Measurements from ENCODE around the gene DGKD.

Gene DGKD

DNA sequence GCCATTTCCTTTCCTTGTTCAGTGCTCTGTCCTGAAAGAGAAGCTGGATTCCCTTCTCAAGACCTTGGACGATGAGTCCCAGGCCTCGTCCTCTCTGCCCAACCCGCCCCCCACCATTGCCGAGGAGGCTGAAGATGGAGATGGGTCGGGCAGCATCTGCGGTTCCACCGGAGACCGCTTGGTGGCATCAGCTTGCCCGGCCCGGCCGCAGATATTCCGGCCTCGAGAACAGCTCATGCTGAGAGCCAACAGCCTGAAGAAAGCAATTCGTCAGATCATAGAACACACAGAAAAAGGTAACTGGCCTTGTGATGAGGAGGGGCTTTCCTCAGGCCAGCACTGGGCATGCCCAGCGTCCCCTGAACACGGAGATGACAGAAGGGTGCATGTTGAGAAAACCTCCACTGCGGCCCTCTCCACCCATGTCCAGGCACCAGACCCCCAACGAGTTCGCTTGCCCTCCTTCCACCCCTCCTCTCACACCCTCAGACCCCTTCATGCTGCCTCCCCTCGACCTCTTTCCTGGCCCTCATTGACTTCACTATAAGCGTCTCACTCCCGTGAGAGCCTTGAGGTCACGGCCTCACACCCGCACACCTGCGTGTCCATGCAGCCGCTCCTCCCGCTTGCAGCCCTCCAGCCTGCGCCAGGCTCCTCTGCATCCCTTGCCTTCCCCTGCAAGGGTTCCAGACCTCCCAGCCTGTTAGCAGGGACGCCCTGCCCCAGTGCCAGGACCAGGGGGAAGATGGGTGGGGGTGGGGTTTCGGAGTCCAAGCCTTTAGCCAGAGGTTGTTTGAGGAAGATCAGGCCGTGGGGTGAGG lies 95.0 kb downstream of the DGKD start:
- DNase-seq: no peak

DNA sequence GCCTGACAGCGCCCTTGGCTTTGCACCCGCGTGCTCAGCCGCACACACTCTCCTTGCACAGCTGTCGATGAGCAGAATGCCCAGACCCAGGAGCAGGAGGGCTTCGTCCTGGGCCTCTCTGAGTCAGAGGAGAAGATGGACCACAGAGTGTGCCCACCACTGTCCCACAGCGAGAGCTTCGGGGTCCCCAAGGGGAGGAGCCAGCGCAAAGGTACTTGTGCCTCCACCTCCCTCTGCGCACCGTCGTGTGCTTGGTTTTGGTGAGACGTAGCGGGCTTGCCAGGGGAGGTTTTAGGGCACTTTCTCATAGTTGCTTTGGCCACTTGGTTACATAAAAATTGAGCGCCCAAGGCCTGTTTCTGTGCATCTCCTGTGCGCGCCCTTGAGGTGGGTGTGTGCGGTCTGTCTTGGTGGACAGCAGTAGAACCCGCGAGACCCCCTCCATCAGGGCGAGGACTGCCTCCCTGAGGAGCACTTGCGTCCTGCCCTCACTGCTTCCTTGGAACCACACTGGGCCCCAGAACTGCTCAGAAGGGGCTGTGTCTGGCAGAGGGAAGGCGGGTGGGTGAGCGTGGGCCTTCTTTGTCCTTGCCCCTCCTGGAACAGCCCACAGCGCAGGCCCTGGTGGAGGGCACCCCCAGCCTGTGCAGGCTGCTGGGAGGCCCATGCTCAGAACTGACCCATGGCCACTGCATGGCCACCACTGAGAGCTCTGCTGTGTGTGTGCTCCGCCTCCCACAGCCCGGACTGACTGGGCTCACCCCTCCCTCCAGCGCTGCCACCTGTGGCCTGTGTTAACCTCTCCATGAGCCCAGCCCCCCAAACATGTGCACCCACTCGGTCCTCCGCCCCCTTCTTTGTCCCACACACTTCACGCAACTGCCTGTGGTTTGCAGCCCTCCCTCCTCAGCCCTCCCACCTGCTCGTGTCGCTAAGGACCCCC lies 95.9 kb downstream of the DGKD start:
- no peak for DNase-seq

DNA sequence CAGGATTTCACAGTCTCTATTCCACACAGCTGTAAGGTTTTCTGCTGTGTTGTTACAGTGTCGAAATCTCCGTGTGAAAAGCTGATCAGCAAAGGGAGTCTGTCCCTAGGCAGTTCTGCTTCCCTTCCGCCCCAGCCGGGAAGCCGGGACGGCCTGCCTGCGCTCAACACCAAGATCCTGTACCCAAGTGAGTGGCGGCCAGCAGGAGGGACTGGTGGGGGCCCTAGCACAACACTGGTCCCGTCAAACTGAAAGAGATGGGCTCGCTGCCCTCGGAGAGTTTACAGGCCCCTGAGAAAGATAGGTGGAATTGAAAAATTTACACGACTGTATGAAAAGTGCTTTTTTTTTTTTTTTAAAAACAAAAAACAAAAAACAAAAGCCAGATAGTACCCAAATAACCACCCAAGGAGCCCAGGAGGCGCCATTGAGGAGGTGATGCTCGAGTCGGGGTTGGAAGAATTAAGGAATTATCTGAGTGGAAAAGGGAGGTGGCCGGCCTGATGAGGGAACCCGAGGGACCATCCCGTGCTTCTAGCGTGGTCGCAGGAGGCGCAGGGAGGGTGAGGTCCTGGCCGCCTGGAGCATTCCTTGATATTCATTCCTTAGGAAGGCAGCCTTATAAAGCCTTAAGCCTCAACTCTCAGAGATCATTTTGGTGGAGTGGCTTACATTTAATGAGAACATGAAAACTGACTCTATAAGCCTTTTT lies 96.7 kb downstream of the DGKD start:
- DNase-seq: no peak

DNA sequence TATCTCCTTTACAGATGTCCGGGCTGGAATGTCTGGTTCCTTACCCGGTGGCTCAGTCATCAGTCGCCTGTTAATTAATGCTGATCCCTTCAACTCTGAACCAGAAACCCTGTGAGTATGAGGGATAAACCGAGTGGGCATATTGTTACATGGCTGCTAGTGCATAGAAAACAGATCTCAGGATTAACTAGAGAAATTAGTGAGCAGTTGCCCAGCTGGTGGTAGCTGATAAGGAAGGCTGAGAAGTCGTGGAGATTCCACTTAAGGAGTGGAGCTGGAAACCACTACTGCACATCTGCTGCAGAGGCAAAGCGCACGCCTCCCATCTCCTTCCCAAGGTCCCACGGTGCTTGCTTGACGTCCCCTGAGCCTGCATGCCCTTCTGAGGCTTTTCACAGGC lies 97.7 kb downstream of the DGKD start:
- no peak for DNase-seq

DNA sequence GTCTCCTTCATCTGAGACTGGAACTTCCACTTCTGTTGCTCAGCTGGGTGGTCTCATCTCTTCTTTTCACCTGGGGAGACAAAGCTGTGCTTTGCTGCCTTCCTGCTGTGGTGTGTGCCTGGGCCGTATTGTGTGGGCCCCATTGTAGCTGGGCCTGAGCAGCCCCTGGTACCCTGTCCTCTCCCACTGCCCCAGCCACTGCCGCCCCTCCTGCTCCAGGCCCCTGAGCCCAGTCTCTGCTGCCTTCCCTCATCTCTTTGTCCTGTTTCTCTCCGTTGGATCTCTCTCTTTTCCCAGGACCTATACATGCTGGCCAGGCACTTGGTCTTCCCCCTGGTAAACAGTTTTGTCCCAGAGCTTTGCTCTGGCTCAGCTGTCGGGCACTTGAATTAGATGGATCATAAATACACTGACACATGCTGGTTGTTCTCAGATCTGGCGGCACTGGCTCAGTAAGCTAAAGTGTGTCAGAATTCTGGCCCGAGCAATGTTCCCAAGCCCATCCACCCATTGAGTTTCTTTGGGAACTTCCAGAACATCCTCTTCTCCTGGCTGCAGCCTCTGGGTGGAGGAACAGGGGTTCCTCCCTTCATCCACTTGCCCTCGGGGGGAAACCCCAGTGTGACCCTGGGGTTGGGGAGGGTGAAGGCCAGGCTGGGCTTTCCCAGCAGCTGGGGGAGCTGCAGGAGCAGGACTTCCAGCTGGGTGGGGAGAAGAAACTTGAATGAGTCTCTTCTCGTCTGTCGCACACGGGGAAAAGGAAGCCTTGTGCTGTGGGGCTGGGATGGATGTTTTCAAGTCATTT lies 99.0 kb downstream of the DGKD start:
- DNase-seq: no peak

DNA sequence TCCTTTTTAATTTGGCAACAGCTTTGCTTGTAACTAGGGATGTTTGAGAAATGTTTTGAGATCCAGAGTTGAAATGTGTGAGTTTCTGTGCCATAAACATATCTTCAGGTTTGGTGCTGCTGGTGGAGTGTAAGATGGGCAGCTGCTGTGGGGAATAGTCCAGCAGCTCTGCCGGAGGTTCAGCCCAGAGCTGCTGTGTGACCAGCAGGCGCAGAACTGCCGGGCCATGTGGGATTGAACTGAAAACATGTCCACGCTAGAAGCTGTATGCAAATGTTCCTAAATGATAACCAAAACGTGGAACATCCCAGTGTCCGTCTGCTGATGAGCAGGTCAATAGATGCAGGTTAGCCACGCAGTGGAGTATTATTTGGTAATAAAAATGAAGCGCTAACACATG lies 99.6 kb downstream of the DGKD start:
- DNase-seq: no peak

DNA sequence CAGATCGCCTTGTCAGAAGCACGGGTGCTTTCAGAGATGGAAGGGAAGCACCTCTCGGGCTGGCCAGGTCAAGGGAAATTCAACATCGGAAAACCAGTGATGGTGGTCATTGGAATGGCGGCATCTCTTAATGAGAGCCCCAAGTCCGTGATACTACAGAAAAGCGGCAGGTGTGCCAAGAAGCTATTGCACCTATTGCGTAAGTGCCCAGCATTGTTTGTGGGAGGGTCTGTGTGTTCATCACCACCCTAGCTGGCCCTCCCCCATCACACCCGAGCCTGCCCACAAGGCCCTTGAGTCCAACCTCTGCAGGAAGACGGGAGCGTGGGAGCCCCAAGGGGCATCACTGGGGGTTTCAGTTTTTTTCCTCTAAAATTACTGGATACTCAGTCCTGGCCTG lies 100.7 kb downstream of the DGKD start:
- DNase-seq: no peak

DNA sequence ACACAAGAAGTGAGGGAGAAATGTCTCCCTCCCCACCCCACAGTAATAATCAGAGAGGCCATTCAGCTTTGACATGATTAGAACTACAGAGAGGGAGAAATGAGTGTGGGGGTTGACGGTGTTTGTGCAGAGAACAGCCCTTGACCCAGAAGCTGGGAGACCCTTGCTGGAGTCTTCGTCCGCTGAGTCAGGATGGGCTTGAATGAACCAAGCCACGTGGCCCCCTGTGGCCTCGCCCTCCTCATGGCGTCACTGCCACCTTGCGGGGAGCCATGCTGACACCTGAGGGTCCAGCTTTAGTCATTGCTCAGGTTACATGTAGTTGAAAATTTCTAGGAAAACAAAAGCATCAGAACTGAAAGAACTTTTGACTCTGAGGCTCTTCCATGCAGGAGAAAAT lies 101.2 kb downstream of the DGKD start:
- no peak for DNase-seq

DNA sequence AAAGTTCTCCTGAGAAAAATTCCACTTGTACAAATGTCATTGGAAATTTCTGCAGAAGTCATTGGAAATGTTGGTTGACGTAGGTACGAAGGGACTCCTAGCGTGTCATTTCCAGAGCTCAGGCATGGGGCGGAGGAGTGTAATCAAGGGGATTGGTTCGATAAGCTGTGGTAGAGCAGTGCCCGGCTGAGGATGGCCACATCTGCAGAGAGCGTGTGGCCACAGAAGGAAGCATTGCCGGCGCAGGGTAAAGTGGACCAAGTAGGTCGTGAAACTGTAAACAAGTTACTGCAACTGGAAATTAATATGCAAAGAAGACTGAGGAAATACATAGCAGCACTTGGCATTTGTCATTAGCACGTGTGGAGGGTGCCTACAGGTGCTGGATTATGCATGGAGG lies 101.8 kb downstream of the DGKD start:
- DNase-seq: no peak

DNA sequence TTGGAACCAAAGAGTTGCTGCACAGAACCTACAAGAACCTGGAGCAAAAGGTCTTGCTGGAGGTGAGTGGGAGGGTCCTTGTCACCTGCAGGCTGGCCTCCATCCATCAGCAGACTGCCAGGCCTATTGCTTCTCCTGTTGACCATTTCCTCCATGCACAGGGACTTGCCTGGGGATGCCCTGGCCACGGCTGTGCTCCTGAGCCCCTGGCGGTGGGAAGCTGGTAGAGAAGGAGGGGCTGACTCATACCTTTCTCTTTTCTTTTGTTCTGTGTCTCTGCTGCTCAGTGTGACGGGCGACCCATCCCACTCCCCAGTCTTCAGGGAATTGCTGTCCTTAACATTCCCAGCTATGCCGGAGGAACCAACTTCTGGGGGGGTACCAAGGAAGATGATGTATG lies 102.6 kb downstream of the DGKD start:
- no peak for DNase-seq

DNA sequence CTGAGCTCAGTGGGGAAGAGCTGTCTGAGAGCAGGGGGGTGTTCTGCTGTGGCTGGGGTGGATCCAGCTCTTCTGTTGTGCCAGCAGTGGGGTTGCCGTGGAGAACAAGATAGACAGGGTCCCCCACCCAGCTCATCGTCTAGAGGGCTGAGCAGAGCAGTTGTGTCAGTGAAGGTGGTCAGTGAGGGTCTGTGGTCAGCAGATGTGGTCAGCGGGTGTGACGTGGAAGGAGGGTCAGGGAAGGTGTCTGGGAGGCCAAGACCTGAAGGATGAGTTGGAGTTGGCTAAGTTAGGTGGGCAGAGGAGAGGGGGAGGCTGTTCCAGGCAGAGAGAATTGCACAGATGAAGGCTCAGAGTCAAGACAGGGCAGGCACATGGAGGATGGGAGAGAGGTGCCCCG lies 103.1 kb downstream of the DGKD start:
- DNase-seq: no peak

DNA sequence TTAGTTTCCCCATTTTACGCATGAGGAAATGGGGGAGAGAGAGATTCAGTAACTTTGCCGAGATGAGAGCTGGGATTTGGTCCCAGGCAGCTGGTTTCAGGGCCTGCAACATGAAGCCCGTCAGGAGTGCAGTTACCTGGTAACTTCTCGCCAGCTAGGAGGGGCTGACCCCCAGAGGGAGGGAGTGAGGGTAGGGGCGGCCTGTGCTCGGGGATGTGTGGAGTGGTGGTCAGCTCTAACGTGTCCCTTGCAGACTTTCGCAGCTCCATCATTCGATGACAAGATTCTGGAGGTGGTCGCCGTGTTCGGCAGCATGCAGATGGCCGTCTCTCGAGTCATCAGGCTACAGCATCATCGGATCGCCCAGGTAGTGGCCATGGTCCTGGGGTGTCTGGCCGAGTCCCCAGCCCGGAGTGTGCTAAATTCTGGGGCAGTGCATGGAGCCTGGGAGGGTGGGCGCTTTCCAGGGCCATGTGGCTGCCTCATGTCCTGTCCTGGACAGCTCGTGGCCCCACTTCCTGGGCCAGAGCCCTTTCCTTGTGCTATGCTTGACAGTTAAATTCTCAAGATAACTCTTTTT lies 103.8 kb downstream of the DGKD start:
- DNase-seq: no peak

DNA sequence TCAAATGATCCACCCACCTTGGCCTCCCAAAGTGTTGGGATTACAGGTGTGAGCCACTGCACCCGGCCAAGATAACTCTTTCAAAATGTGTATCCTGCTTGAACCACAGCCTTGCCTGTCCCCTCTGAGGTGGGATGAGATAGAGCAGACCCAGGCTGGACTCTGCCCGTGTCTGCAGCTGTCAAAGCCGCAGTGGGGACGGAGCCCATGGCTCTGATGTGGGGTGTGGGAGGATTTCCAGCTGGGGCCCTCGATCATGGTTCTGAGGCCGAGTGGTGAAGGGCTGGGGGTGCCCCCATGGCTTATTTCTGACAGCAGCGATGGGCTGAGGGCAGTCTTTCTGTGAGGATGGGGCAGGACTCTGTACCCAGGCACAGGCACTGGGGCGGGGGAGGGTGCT lies 104.5 kb downstream of the DGKD start:
- DNase-seq: no peak

DNA sequence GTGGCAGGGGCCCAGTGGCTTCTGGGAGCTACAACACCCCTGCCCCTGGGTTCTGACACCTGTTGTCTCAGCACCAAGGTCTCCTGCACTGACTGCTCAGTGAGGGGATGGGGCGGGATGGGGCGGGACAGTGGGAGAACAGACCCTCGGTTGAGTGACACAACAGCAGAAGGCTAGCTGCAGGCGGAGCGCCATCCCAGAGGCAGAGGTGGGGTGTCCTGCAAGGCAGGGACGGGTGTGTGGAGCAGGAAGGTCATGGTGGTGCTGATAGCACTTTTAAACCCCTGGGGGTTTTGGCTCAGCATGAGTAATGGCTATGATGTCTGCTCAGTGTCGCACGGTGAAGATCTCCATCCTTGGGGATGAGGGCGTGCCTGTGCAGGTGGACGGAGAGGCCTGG lies 105.1 kb downstream of the DGKD start:
- no peak for DNase-seq

DNA sequence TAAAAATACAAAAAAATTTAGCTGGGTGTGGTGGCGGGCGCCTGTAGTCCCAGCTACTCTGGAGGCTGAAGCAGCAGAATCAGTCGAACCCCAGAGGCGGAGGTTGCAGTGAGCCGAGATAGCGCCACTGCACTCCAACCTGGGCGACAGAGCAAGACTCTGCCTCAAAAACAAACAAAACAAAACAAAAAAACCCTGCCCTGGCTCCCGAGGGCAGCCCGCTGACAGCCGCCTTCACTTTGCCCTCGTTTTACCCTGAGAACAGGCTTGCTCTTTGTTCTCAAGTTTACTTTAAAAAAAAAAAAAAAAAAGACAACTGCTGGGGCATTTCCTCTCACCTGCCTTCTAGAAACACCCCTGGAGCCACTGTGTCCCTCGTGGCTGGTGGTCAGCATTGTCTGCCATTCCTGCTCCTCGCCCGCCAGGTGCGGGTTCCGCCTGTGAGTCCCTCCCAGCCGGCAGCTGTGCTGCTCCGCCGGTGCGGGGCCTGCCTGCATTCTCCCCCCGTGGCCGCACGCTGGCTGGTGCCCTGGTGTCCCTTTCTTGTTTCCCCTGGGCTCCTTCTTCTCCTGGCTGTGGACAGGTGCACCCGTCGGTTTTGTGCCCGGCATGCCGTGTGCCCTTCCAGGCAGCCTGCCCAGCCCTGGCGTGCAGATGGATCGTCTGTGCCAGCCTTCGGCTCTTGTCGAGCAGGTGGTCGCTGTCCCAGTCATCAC lies 106.6 kb downstream of the DGKD start:
- DNase-seq: no peak

DNA sequence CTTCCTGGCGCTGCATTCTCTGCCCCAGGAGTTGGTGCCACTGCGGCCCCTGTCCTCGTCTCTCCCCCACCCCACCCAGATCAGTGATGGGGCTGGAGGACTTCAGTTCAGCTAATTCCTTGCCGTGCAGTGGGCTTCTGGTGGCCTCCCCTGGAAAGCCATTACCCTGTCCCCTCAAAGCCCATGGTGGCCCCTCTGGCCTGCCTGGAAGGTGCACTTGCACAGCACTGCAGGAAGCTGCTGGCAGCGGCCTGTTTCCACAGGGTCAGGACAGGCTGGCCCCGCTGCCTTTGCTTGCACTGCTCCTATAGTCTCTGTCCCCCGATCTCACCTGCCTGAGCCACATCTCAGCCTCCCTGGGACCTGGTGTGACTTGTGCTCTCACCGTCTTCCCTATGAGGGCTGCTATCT lies 107.2 kb downstream of the DGKD start:
- DNase-seq: no peak

DNA sequence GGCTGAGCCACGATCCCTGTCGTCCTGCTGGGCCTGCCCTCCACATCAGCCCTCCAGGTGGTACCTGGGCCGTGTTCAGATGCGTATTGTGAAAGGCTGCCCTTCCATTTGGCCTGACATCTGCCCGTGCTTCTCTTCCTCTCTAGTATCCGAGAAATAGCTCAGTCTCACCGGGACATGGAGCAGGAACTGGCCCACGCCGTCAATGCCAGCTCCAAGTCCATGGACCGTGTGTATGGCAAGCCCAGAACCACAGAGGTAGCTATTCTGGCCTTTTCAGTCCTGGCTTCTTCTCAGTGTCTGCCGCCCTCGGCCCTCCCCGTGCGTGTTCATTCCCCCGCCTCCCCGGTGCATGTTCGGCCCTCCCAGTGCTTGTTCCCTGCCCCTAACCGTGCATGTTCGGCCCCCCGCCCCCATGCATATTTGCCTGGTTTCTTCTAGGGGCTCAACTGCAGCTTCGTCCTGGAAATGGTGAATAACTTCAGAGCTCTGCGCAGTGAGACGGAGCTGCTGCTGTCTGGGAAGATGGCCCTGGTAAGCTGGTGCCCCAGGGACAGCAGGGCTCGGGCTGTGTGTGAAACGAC lies 108.0 kb downstream of the DGKD start:
- no peak for DNase-seq

DNA sequence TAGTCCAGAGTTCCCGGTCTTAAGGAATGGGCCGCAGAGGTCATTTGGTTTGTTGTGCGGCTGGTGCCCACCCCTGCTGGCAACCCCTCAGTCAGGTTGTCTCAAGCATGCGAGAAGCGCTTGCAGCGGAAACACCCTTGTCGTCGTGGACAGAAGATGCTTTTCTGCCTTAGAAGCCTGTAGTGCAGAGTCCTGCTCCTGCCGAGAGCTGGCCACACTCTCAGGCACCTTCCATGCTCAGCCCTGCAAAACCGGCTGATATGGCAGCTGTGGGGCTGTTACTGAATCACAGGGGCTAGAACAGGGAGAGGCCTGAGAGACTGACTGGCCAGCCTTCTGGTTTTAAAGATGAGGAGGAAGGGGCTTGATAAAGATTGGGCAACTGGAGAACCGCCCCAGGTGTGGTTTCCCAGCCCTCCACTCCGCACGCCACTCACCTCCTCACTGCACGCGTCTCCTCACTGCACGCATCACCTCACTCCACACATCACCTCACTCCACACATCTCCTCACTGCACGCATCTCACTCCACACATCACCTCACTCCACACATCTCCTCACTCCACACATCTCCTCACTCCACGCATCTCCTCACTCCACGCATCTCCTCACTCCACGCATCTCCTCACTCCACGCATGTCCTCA lies 108.7 kb downstream of the DGKD start:
- no peak for DNase-seq

DNA sequence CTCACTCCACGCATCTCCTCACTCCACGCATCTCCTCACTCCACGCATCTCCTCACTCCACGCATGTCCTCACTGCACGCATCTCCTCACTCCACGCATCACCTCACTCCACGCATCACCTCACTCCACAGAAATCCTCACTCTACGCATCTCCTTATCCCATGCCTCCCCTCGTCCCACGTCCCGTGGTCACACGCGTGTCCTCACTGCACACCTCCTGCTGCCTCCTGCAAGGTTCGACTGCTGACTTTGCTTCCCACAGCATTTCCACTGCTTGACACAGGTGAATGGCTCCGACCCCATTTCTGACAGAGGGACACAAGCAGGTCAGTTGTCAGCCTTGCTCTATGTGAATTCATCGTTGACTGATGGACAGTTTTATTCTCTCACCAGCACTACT lies 109.3 kb downstream of the DGKD start:
- no peak for DNase-seq

DNA sequence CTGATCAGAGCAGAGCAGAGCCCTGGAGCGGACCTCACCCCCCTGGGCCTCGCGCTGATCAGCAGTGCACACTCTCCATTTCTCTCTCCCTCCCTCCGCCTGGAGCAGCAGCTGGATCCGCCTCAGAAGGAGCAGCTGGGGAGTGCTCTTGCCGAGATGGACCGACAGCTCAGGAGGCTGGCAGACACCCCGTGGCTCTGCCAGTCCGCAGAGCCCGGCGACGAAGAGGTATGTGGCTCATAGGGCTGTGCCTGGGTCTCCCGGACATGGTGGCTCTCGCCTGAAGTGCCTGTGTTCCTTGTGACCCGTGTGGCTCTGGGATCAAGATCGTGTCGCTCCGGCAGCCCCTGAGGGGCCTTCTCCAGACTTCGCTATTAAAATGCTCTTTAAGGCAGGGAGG lies 109.8 kb downstream of the DGKD start:
- no peak for DNase-seq
